ENCODE results near the gene LDLRAD4. TPM values are rescaled to one million over a fixed set of nuclear protein-coding genes. Genes with fewer than 3 reads are reported as not detected.

LDLRAD4 gene
- total and polyA plus RNA-seq, 2 experiments from 2014 or later, result 0.73 to 1.9 TPM

DNA sequence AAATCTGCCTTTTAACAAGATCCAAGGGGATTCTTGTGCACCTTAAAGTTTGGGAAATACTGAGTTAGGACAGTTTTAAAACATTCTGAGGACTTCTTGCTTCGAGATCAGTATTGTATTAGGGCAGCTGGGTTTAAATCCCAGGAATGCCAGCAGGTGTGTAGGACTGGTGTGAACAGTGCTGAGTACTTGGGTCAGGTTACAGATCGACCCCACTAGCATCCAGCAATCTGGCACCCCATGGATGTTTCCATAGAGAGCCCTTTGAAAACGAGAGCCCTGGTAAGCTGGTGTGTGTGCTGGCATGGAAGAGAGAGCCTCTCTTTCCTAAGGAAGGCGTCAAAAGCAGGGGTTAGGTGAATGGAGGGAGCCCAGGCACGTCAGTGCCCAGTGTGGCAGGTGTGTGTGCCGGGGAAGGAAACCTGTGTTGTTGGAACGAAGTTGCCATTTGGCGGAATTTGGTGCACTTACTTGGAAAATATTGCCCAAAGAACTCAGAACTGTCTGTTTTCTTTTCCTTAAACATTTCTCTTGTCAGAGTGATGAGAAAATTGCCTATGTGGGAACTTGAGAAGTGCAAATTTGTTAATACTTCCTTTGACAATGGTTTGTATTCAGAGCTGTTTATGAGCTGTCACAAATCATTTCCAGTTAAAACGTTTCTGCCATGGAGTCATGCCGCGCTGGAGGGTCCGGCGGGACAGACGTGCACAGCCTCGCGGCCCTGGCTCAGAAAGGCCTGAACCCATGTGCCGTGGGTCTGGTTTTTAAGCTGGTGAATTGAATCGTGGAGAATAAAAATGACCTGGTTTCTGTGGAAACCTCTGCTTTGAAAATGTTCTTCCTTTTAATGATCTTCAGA is 38.1 kb downstream of the LDLRAD4 start:
- ATAC-seq, result peak; percentile 86

More for the DNA sequence above, 38.1 kb downstream of the LDLRAD4 start:
- Histone ChIP-seq H3K4me3 (no peak overlapping the region), H3K36me3 (ENCODE audit: insufficient read depth) (no peaks in the 10 kb centered on the region), H3K4me1 (ENCODE audit: insufficient read depth) (peaks cover 13% of the 10 kb centered on the region; the same call in 1 of the 2 replicates), H2AFZ (no peak overlapping the region), H3F3A (replicated peaks; ENCODE audit: low read depth) (0 out of 2 replicates have a peak, but pooled peaks cover 3% of the 10 kb centered on the region), H3K9me2 (ENCODE audit: insufficient read depth) (no peaks in the 10 kb centered on the region; the same call in 1 of the 2 replicates), H3K27ac (ENCODE audit: low read depth) (no peak overlapping the region), H3K27me3 (ENCODE audit: insufficient read depth) (no peaks in the 10 kb centered on the region), H4K20me1 (replicated peaks; ENCODE audit: insufficient read depth) (no peaks in the 10 kb centered on the region), H3K79me2 (replicated peaks; ENCODE audit: insufficient read depth) (no peaks in the 10 kb centered on the region), H3K4me2 (no peak overlapping the region)
- H3K36me3 Mint-ChIP-seq (ENCODE audit: low read depth), result no peaks in the 10 kb centered on the region; the same call in 2 of the 3 replicates
- DNase-seq (ENCODE audit: low spot score), result peak; percentile 54
- TF ChIP-seq CREB1 (CRISPR knock-in tag; IDR thresholded peaks at IDR 0.05; ENCODE audit: low read depth) (no peak), EZH2 (IDR thresholded peaks at IDR 0.05; ENCODE audit: low read depth, unreplicated experiment) (no peak), ZNF114 (CRISPR knock-in tag; IDR thresholded peaks at IDR 0.05) (no peak), ZNF331 (CRISPR knock-in tag; IDR thresholded peaks at IDR 0.05; ENCODE audit: low read depth) (no peak), EZH2phosphoT487 (IDR thresholded peaks at IDR 0.05; ENCODE audit: unreplicated experiment) (no peak), NANOG (IDR thresholded peaks at IDR 0.05; ENCODE audit: borderline replicate concordance) (no peak), POLR2AphosphoS5 (IDR thresholded peaks at IDR 0.05; ENCODE audit: low read depth) (no peak), REST (IDR thresholded peaks at IDR 0.05; ENCODE audit: unreplicated experiment) (no peak), STAT1 (IDR thresholded peaks at IDR 0.05; ENCODE audit: unreplicated experiment) (no peak), ETS1 (IDR thresholded peaks at IDR 0.05) (no peak), JUNB (IDR thresholded peaks at IDR 0.05; ENCODE audit: unreplicated experiment) (no peak)
- TF ChIP-seq, protein P1, sequence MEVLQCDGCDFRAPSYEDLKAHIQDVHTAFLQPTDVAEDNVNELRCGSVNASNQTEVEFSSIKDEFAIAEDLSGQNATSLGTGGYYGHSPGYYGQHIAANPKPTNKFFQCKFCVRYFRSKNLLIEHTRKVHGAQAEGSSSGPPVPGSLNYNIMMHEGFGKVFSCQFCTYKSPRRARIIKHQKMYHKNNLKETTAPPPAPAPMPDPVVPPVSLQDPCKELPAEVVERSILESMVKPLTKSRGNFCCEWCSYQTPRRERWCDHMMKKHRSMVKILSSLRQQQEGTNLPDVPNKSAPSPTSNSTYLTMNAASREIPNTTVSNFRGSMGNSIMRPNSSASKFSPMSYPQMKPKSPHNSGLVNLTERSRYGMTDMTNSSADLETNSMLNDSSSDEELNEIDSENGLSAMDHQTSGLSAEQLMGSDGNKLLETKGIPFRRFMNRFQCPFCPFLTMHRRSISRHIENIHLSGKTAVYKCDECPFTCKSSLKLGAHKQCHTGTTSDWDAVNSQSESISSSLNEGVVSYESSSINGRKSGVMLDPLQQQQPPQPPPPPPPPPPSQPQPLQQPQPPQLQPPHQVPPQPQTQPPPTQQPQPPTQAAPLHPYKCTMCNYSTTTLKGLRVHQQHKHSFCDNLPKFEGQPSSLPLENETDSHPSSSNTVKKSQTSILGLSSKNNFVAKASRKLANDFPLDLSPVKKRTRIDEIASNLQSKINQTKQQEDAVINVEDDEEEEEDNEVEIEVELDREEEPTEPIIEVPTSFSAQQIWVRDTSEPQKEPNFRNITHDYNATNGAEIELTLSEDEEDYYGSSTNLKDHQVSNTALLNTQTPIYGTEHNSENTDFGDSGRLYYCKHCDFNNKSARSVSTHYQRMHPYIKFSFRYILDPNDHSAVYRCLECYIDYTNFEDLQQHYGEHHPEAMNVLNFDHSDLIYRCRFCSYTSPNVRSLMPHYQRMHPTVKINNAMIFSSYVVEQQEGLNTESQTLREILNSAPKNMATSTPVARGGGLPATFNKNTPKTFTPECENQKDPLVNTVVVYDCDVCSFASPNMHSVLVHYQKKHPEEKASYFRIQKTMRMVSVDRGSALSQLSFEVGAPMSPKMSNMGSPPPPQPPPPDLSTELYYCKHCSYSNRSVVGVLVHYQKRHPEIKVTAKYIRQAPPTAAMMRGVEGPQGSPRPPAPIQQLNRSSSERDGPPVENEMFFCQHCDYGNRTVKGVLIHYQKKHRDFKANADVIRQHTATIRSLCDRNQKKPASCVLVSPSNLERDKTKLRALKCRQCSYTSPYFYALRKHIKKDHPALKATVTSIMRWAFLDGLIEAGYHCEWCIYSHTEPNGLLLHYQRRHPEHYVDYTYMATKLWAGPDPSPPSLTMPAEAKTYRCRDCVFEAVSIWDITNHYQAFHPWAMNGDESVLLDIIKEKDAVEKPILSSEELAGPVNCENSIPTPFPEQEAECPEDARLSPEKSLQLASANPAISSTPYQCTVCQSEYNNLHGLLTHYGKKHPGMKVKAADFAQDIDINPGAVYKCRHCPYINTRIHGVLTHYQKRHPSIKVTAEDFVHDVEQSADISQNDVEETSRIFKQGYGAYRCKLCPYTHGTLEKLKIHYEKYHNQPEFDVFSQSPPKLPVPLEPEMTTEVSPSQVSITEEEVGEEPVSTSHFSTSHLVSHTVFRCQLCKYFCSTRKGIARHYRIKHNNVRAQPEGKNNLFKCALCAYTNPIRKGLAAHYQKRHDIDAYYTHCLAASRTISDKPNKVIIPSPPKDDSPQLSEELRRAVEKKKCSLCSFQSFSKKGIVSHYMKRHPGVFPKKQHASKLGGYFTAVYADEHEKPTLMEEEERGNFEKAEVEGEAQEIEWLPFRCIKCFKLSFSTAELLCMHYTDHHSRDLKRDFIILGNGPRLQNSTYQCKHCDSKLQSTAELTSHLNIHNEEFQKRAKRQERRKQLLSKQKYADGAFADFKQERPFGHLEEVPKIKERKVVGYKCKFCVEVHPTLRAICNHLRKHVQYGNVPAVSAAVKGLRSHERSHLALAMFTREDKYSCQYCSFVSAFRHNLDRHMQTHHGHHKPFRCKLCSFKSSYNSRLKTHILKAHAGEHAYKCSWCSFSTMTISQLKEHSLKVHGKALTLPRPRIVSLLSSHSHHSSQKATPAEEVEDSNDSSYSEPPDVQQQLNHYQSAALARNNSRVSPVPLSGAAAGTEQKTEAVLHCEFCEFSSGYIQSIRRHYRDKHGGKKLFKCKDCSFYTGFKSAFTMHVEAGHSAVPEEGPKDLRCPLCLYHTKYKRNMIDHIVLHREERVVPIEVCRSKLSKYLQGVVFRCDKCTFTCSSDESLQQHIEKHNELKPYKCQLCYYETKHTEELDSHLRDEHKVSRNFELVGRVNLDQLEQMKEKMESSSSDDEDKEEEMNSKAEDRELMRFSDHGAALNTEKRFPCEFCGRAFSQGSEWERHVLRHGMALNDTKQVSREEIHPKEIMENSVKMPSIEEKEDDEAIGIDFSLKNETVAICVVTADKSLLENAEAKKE (CRISPR knock-in tag; IDR thresholded peaks at IDR 0.05), result no peak
- TF ChIP-seq, protein P2, sequence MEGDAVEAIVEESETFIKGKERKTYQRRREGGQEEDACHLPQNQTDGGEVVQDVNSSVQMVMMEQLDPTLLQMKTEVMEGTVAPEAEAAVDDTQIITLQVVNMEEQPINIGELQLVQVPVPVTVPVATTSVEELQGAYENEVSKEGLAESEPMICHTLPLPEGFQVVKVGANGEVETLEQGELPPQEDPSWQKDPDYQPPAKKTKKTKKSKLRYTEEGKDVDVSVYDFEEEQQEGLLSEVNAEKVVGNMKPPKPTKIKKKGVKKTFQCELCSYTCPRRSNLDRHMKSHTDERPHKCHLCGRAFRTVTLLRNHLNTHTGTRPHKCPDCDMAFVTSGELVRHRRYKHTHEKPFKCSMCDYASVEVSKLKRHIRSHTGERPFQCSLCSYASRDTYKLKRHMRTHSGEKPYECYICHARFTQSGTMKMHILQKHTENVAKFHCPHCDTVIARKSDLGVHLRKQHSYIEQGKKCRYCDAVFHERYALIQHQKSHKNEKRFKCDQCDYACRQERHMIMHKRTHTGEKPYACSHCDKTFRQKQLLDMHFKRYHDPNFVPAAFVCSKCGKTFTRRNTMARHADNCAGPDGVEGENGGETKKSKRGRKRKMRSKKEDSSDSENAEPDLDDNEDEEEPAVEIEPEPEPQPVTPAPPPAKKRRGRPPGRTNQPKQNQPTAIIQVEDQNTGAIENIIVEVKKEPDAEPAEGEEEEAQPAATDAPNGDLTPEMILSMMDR (conservative IDR thresholded peaks at IDR 0.05; ENCODE audit: low read depth in 2 of 2), result no peak
- no peaks in the 10 kb centered on the region for H3K9me3 Mint-ChIP-seq
- no peak overlapping the region for H3K4me3 Mint-ChIP-seq
- H3K27me3 Mint-ChIP-seq (ENCODE audit: insufficient read depth, low read depth, poor library complexity), result peaks cover 9% of the 10 kb centered on the region
- H3K4me1 Mint-ChIP-seq, result peaks cover 33% of the 10 kb centered on the region
- no peak overlapping the region for H3K27ac Mint-ChIP-seq

All from GM23338 (cell line).